ENCODE data around the gene RHBG.

The RHBG gene

GRCh38 chr1:156393095-156393494, 24.1 kb downstream of the RHBG start:
- Histone ChIP-seq H4K20me1 (ENCODE audit: insufficient read depth, low read length) (no peaks in the 10 kb centered on the region), H3K79me2 (ENCODE audit: insufficient read depth, low read length) (no peaks in the 10 kb centered on the region), H3K27ac (ENCODE audit: low read length) (no peak overlapping the region), H3K9me3 (ENCODE audit: insufficient read depth, low read length, severe bottlenecking) (no peaks in the 10 kb centered on the region), H2AFZ (ENCODE audit: low read depth, low read length) (no peak overlapping the region), H3K4me1 (ENCODE audit: insufficient read depth, low read length) (no peaks in the 10 kb centered on the region), H3K27me3 (ENCODE audit: insufficient read depth, low read length, poor library complexity) (no peaks in the 10 kb centered on the region), H3K4me2 (ENCODE audit: insufficient read depth, low read length) (no peak overlapping the region), H3K4me3 (ENCODE audit: low read depth in 1 of 2, low read length in 2 of 2) (no peak overlapping the region), H3K9ac (ENCODE audit: low read depth, low read length) (no peak overlapping the region), H3K36me3 (ENCODE audit: insufficient read depth, low read length) (no peaks in the 10 kb centered on the region)
- no peak for TF ChIP-seq EZH2 (IDR thresholded peaks at IDR 0.05; ENCODE audit: borderline replicate concordance, low read depth, low read length, severe bottlenecking)
- TF ChIP-seq, protein P1, sequence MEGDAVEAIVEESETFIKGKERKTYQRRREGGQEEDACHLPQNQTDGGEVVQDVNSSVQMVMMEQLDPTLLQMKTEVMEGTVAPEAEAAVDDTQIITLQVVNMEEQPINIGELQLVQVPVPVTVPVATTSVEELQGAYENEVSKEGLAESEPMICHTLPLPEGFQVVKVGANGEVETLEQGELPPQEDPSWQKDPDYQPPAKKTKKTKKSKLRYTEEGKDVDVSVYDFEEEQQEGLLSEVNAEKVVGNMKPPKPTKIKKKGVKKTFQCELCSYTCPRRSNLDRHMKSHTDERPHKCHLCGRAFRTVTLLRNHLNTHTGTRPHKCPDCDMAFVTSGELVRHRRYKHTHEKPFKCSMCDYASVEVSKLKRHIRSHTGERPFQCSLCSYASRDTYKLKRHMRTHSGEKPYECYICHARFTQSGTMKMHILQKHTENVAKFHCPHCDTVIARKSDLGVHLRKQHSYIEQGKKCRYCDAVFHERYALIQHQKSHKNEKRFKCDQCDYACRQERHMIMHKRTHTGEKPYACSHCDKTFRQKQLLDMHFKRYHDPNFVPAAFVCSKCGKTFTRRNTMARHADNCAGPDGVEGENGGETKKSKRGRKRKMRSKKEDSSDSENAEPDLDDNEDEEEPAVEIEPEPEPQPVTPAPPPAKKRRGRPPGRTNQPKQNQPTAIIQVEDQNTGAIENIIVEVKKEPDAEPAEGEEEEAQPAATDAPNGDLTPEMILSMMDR (IDR thresholded peaks at IDR 0.05; ENCODE audit: borderline replicate concordance, extremely low read depth, low read length, poor library complexity, severe bottlenecking) = no peak
- DNase-seq (no peak), ATAC-seq (ENCODE audit: insufficient read depth, low read depth) (no peak)

DNA sequence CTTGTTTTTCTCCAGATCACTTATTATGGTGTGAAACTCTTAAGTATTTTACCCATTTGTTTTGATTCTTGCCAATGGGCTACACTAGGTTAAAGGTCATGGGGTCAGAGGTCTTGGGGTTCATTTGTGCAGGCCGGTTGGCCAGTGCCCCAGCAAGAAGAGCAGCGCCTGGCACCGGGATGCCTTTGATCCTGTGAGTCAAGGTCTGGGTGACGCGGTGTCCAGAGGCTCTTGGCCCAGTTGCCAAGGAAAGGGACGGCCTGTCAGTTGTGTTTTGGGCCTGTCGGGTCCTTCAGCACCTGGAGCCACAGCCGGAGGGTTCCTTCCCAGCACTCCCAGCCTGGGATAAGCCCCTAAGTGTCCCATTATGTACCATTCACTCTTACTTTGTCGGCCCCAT, 25.1 kb downstream of the RHBG start:
- Histone ChIP-seq H3K9ac (ENCODE audit: low read depth, low read length) (no peak overlapping the region), H3K9me3 (ENCODE audit: insufficient read depth, low read length, severe bottlenecking) (no peaks in the 10 kb centered on the region), H3K79me2 (ENCODE audit: insufficient read depth, low read length) (no peaks in the 10 kb centered on the region), H3K4me3 (ENCODE audit: low read depth in 1 of 2, low read length in 2 of 2) (no peak overlapping the region), H3K36me3 (ENCODE audit: insufficient read depth, low read length) (no peaks in the 10 kb centered on the region), H2AFZ (ENCODE audit: low read depth, low read length) (no peak overlapping the region), H3K4me2 (ENCODE audit: insufficient read depth, low read length) (no peak overlapping the region), H3K4me1 (ENCODE audit: insufficient read depth, low read length) (no peaks in the 10 kb centered on the region), H3K27ac (ENCODE audit: low read length) (no peak overlapping the region), H4K20me1 (ENCODE audit: insufficient read depth, low read length) (no peaks in the 10 kb centered on the region), H3K27me3 (ENCODE audit: insufficient read depth, low read length, poor library complexity) (no peaks in the 10 kb centered on the region)
- DNase-seq (no peak), ATAC-seq (ENCODE audit: insufficient read depth, low read depth) (no peak)
- TF ChIP-seq EZH2 (IDR thresholded peaks at IDR 0.05; ENCODE audit: borderline replicate concordance, low read depth, low read length, severe bottlenecking) = no peak
- TF ChIP-seq, protein P1 (IDR thresholded peaks at IDR 0.05; ENCODE audit: borderline replicate concordance, extremely low read depth, low read length, poor library complexity, severe bottlenecking) = no peak

- ATAC-seq (ENCODE audit: insufficient read depth, low read depth) (no peak), DNase-seq (no peak)
- Histone ChIP-seq H3K4me1 (ENCODE audit: insufficient read depth, low read length) (no peaks in the 10 kb centered on the region), H3K27ac (ENCODE audit: low read length) (no peak overlapping the region), H4K20me1 (ENCODE audit: insufficient read depth, low read length) (no peaks in the 10 kb centered on the region), H3K4me2 (ENCODE audit: insufficient read depth, low read length) (no peak overlapping the region), H3K27me3 (ENCODE audit: insufficient read depth, low read length, poor library complexity) (no peaks in the 10 kb centered on the region), H3K9me3 (ENCODE audit: insufficient read depth, low read length, severe bottlenecking) (no peaks in the 10 kb centered on the region), H3K79me2 (ENCODE audit: insufficient read depth, low read length) (no peaks in the 10 kb centered on the region), H3K4me3 (ENCODE audit: low read depth in 1 of 2, low read length in 2 of 2) (no peak overlapping the region), H3K9ac (ENCODE audit: low read depth, low read length) (no peak overlapping the region), H3K36me3 (ENCODE audit: insufficient read depth, low read length) (no peaks in the 10 kb centered on the region), H2AFZ (ENCODE audit: low read depth, low read length) (no peak overlapping the region)
- TF ChIP-seq EZH2 (IDR thresholded peaks at IDR 0.05; ENCODE audit: borderline replicate concordance, low read depth, low read length, severe bottlenecking) = no peak
- TF ChIP-seq, protein P1 (IDR thresholded peaks at IDR 0.05; ENCODE audit: borderline replicate concordance, extremely low read depth, low read length, poor library complexity, severe bottlenecking) = no peak
Measured at GRCh38 chr1:156394835-156395461, 25.9 kb downstream of the RHBG start.
